Suprapubic skin (tissue), 4 donors: ENCODE data around the gene ARSD. TPM values are rescaled to one million over a fixed set of nuclear protein-coding genes. Genes with fewer than 3 reads are reported as not detected.
"Not testable (repeated sequence)": the region's sequence is repeated elsewhere in the genome, so short reads cannot be mapped to it uniquely, and the experiment has no call there.

Experiments used
- DNase-seq, 2 donors: peaks; one replicate each; pipeline ENCODE4 v3.0.0-alpha.2; 2019; ENCODE audit warnings: low spot score in 2 of 2
- H3K27ac ChIP-seq: fragments of 200-600 bp; sonication (generic); one replicate; pipeline ENCODE4 v1.5.1; 2019
- H3K27me3 ChIP-seq: fragments of 200-600 bp; sonication (generic); one replicate; pipeline ENCODE4 v1.5.1; 2019
- H3K36me3 ChIP-seq: fragments of 200-600 bp; sonication (generic); one replicate; pipeline ENCODE4 v1.5.1; 2019
- H3K4me1 ChIP-seq: fragments of 200-600 bp; sonication (generic); one replicate; pipeline ENCODE4 v1.5.1; 2019
- H3K4me3 ChIP-seq: fragments of 200-600 bp; sonication (generic); one replicate; pipeline ENCODE4 v1.5.1; 2019; ENCODE audit warnings: mild to moderate bottlenecking
- H3K9me3 ChIP-seq: fragments of 200-600 bp; sonication (generic); one replicate; pipeline ENCODE4 v1.5.1; 2019
- EP300 ChIP-seq: sonication (generic); formaldehyde crosslinking; IDR thresholded peaks from one replicate; pipeline ENCODE4 v1.6.1; 2017; ENCODE audit warnings: antibody characterized with exemption
- POLR2A ChIP-seq, 2 donors: fragments of 450-650 bp; IDR thresholded peaks; one replicate each; pipeline ENCODE4 v1.6.1; 2017; ENCODE audit warnings: antibody characterized with exemption in 2 of 2, mild to moderate bottlenecking in 2 of 2, moderate library complexity in 2 of 2
- POLR2AphosphoS5 ChIP-seq, 3 donors: sonication (generic); formaldehyde crosslinking; IDR thresholded peaks; one replicate each; pipeline ENCODE4 v1.6.1; 2017; ENCODE audit warnings: antibody characterized with exemption in 3 of 3
- WGBS: methylation state at CpG from one replicate; pipeline ENCODE4 v1.1.5; 2018; 5-methylcytosine and 5-hydroxymethylcytosine counted together
- total RNA-seq, 4 donors: library from RNA; depleted of rRNA; stranded (reverse); fragments of >200 nt; gene quantifications; one replicate each; pipeline ENCODE4 v1.1.0, GENCODE V29; 2016
- TF ChIP-seq, protein P1 (sequence below), 2 donors: fragments of 200-600 bp in 1 of 2; fragments of 450-650 bp in 1 of 2; sonication (generic) in 1 of 2; IDR thresholded peaks; one replicate each; pipeline ENCODE4 v1.5.1; 2016 to 2019; ENCODE audit warnings: antibody characterized with exemption in 2 of 2, mild to moderate bottlenecking in 1 of 2, moderate library complexity in 1 of 2

Gene ARSD
- total RNA-seq, 4 donors from 2014 or later: 15.6 to 24.1 (median 18.7) TPM

DNA sequence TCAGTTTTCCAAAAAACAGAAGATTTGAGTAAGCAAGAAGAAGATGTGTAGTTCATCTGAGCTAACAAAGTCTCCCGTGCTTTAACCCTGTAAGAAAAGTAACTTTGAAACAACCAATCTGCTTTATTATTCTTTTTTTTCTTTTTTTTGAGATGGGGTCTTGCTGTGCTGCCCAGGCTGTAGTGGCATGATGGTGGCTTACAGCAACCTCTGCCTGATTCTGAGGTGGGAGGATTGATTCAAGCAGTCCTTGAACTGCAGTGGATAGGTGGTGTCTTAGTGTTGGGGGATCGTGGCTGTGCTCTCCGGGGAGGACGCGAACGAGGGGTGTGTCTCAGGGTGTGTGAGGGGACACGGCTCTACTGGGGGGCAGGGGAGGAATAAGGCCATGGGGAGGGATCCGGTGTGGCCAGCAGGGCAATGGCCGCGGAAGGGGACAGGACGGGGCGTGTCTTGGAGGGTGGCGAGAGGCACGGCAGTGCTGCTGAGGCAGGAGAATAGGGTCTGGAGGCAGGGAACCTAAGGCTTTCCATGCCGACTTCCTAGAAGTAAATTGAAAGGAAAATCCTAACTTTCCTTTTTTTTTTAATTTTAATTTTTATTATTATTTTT is 2.4 kb downstream of the ARSD start:
- 95% methylated on average over 15 of the region's 15 CpGs for WGBS
- peaks cover 3% of the 10 kb centered on the region for H3K36me3 ChIP-seq
- H3K4me3 ChIP-seq: no peak overlapping the region
- no peak for DNase-seq
- H3K27me3 ChIP-seq: no peaks in the 10 kb centered on the region
- no peaks in the 10 kb centered on the region for H3K9me3 ChIP-seq
- no peak overlapping the region for H3K27ac ChIP-seq
- TF ChIP-seq POLR2A (IDR thresholded peaks at IDR 0.05) (no peak), POLR2AphosphoS5 (IDR thresholded peaks at IDR 0.05) (no peak), EP300 (no peak)
- TF ChIP-seq, protein P1, sequence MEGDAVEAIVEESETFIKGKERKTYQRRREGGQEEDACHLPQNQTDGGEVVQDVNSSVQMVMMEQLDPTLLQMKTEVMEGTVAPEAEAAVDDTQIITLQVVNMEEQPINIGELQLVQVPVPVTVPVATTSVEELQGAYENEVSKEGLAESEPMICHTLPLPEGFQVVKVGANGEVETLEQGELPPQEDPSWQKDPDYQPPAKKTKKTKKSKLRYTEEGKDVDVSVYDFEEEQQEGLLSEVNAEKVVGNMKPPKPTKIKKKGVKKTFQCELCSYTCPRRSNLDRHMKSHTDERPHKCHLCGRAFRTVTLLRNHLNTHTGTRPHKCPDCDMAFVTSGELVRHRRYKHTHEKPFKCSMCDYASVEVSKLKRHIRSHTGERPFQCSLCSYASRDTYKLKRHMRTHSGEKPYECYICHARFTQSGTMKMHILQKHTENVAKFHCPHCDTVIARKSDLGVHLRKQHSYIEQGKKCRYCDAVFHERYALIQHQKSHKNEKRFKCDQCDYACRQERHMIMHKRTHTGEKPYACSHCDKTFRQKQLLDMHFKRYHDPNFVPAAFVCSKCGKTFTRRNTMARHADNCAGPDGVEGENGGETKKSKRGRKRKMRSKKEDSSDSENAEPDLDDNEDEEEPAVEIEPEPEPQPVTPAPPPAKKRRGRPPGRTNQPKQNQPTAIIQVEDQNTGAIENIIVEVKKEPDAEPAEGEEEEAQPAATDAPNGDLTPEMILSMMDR (IDR thresholded peaks at IDR 0.05): no peak
- peaks cover 3% of the 10 kb centered on the region for H3K4me1 ChIP-seq

DNA sequence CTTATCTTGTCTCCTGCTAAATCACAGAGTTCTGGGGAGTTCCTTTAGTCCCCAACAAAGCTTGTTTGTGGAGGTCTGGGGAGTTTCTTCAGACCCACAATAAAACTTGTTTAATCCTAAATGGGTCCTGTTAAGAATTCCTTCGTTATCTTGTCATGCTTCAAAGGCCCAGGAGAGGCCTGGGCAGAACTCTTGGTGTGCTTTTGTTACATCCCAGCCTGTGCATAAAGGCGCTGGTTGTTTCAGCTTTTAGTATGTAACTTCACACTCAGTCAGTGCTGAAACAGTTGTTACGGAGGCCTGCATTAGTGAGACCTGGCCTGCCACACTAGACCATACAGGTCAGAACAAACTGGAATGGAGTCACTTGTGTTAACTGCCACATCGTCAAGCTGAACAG is 2.9 kb downstream of the ARSD start:
- 87% methylated on average over 4 of the region's 4 CpGs for WGBS
- H3K4me3 ChIP-seq, H3K27ac ChIP-seq: not testable (repeated sequence)

DNA sequence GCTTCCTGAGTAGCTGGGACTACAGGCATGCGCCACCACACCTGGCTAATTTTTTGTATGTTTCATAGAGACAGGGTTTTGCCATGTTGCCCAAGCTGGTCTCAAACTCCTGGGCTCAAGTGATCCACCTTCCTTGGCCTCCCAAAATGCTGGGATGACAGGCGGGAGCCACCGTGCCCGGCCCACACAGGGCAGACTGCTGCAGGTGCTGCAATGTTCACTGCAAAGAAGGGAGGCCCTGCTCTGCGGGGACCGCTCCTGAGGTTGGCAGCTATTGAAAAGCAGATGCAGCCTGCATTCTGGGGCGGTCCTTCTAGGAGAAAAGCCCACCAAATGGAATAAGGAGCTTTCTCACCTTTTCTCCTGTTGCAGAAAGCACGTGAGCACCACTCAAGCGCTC is 5.0 kb downstream of the ARSD start:
- no peak for DNase-seq
- Histone ChIP-seq H3K36me3 (peaks cover 15% of the 10 kb centered on the region), H3K27me3 (no peaks in the 10 kb centered on the region), H3K27ac (no peak overlapping the region), H3K4me3 (no peak overlapping the region), H3K9me3 (no peaks in the 10 kb centered on the region), H3K4me1 (no peaks in the 10 kb centered on the region)
- no peak for TF ChIP-seq POLR2A (IDR thresholded peaks at IDR 0.05)
- TF ChIP-seq, protein P1 (IDR thresholded peaks at IDR 0.05): no peak
- no peak for TF ChIP-seq EP300
- TF ChIP-seq POLR2AphosphoS5 (IDR thresholded peaks at IDR 0.05): no peak
- 94% methylated on average over 9 of the region's 9 CpGs for WGBS

More for the DNA sequence above, 2.9 kb downstream of the ARSD start:
- H3K36me3 ChIP-seq, H3K4me1 ChIP-seq, H3K9me3 ChIP-seq, H3K27me3 ChIP-seq, DNase-seq: not testable (repeated sequence)

DNA sequence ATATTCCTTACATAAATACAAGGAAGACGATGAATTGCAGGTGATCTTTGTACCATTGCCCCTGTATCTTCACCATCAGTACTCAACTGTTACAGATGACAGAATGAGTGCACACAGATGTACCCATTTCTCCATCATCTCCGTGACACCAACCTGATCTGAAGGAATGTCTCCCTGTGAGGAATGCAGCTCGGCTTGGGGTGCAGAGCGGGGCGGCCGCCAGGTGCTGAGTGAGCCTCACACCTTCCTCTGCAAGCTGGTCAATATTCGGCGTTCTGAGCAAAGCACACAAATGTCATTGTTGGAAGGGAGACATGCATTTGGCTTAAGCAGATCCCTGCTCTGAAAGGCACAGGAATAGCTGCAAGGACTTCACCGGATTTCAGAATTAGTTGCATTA is 7.4 kb downstream of the ARSD start:
- H3K4me3 ChIP-seq: no peak overlapping the region
- no peaks in the 10 kb centered on the region for H3K9me3 ChIP-seq
- no peaks in the 10 kb centered on the region for H3K27me3 ChIP-seq
- DNase-seq: no peak
- peaks cover 23% of the 10 kb centered on the region for H3K36me3 ChIP-seq
- no peak overlapping the region for H3K27ac ChIP-seq
- no peaks in the 10 kb centered on the region for H3K4me1 ChIP-seq
- WGBS: 96% methylated on average over 9 of the region's 9 CpGs
- TF ChIP-seq EP300: no peak
- no peak for TF ChIP-seq POLR2AphosphoS5 (IDR thresholded peaks at IDR 0.05)
- TF ChIP-seq, protein P1 (IDR thresholded peaks at IDR 0.05): no peak
- TF ChIP-seq POLR2A (IDR thresholded peaks at IDR 0.05): no peak

DNA sequence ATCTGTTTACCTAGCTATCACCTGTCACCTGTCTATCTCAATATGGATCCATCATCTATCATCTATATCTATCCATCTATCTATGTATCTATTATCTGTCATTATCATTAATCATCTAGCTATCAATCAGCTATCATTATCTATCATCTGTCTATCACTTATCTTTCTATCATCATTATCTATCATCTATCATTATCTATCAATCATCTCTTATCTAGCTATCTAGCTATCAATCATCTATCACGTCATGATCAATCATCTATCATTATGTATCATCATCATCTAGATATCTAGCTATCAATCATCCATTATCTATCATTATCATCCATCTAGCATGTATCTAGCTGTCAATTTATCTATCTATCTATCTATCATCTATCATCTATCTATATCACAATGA is 7.9 kb downstream of the ARSD start:
- no peak for DNase-seq
- Histone ChIP-seq H3K4me1 (no peaks in the 10 kb centered on the region), H3K9me3 (no peaks in the 10 kb centered on the region), H3K27ac (no peak overlapping the region), H3K4me3 (no peak overlapping the region), H3K27me3 (no peaks in the 10 kb centered on the region), H3K36me3 (peaks cover 23% of the 10 kb centered on the region)
- TF ChIP-seq, protein P1 (IDR thresholded peaks at IDR 0.05): no peak
- TF ChIP-seq POLR2AphosphoS5 (IDR thresholded peaks at IDR 0.05) (no peak), POLR2A (IDR thresholded peaks at IDR 0.05) (no peak), EP300 (no peak)
- WGBS: 87% methylated on average over 1 of the region's 1 CpG

DNA sequence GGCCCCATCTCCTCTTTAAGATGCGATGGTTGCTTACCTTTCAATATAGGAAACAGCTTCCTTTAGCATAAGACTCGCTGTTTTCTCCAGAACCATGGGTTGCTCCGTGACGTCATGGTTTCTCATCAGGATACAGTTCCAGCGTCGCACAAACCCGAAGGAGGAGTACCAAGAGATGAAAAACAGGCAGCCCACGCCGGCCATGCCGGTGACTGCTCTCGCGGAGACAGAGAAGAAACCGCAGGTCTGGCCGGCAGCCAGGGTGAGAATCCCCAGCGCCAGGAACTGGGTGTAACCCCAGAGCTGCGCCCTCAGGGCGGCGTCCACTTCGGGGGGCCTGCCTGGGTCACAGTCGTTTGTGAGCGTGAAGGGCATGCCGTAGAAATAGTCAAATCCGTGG is 11.4 kb downstream of the ARSD start:
- TF ChIP-seq EP300 (no peak), POLR2A (IDR thresholded peaks at IDR 0.05) (no peak), POLR2AphosphoS5 (IDR thresholded peaks at IDR 0.05) (no peak)
- TF ChIP-seq, protein P1 (IDR thresholded peaks at IDR 0.05): no peak
- 96% methylated on average over 23 of the region's 23 CpGs for WGBS
- no peak for DNase-seq
- Histone ChIP-seq H3K4me3 (no peak overlapping the region), H3K36me3 (peaks cover 25% of the 10 kb centered on the region), H3K4me1 (no peaks in the 10 kb centered on the region), H3K27me3 (no peaks in the 10 kb centered on the region), H3K9me3 (no peaks in the 10 kb centered on the region), H3K27ac (no peak overlapping the region)
